LoVo (cell line): Measurements from ENCODE around the gene MLST8.
"Not testable (repeated sequence)": the region's sequence is repeated elsewhere in the genome, so short reads cannot be mapped to it uniquely, and the experiment has no call there.

Experiments
- DNase-seq: peaks from one replicate; pipeline ENCODE4 v3.0.0-alpha.2; 2016; ENCODE audit warnings: low spot score

Gene MLST8

GRCh38 chr16:2190002-2190658, 15.1 kb upstream of the MLST8 start:
- no peak for DNase-seq

- DNase-seq, result no peak
Observed at GRCh38 chr16:2190659-2191445, 14.4 kb upstream of the MLST8 start.

- DNase-seq, result no peak
Observed at GRCh38 chr16:2191446-2191706, 13.9 kb upstream of the MLST8 start.

GRCh38 chr16:2194166-2194834, 11.0 kb upstream of the MLST8 start:
- DNase-seq, result no peak

GRCh38 chr16:2194852-2195321, 10.4 kb upstream of the MLST8 start:
- peak; percentile 62 for DNase-seq

GRCh38 chr16:2195322-2196161, 9.7 kb upstream of the MLST8 start:
- DNase-seq, result no peak

- no peak for DNase-seq
Observed at GRCh38 chr16:2196162-2196980, 8.9 kb upstream of the MLST8 start, which contains the start of gene CASKIN1. Gene CASKIN1 (minus strand): TSS chr16:2196605. CDS start chr16:2196432, 173 bp downstream.

GRCh38 chr16:2196981-2197511, 8.2 kb upstream of the MLST8 start:
- no peak for DNase-seq

GRCh38 chr16:2197765-2198164, 7.5 kb upstream of the MLST8 start:
- no peak for DNase-seq

GRCh38 chr16:2198283-2198682, 7.0 kb upstream of the MLST8 start:
- no peak for DNase-seq

GRCh38 chr16:2199095-2199494, 6.2 kb upstream of the MLST8 start:
- no peak for DNase-seq

- no peak for DNase-seq
Observed at GRCh38 chr16:2199621-2200139, 5.6 kb upstream of the MLST8 start.

- no peak for DNase-seq
Observed at GRCh38 chr16:2200313-2200712, 4.9 kb upstream of the MLST8 start.

- DNase-seq, result not testable (repeated sequence)
Observed at GRCh38 chr16:2203119-2203688, 2.0 kb upstream of the MLST8 start.

- no peak for DNase-seq
Observed at GRCh38 chr16:2204416-2205103, 694 bp upstream of the MLST8 start.

- no peak for DNase-seq
Observed at GRCh38 chr16:2205967-2206313, 686 bp downstream of the MLST8 start.

- DNase-seq, result no peak
Observed at GRCh38 chr16:2206420-2206779, 1.1 kb downstream of the MLST8 start.

- no peak for DNase-seq
Observed at GRCh38 chr16:2206780-2207433, 1.7 kb downstream of the MLST8 start.

- DNase-seq, result no peak
Observed at GRCh38 chr16:2207872-2208271, 2.6 kb downstream of the MLST8 start.

GRCh38 chr16:2208308-2208707, 3.1 kb downstream of the MLST8 start:
- DNase-seq, result no peak
